K562 (cell line): Measurements from ENCODE around the gene MTFR2. TPM values are rescaled to one million over a fixed set of nuclear protein-coding genes. Genes with fewer than 3 reads are reported as not detected.
A peak's percentile ranks its signal among the peaks of the same experiment; 100 is the strongest.

ENCODE experiments used
- CHCHD3 ChIP-seq: fragments of 250-450 bp; sonication (Bioruptor Pico); IDR thresholded peaks from 2 replicates; pipeline ENCODE4 v2.1.2; 2022; ENCODE audit warnings: mild to moderate bottlenecking
- EP400 ChIP-seq: fragments of 450-650 bp; IDR thresholded peaks from 2 replicates; pipeline ENCODE4 v1.6.1; 2017; ENCODE audit warnings: antibody characterized with exemption, mild to moderate bottlenecking, moderate library complexity
- ETV5 ChIP-seq: sonication (generic); formaldehyde crosslinking; IDR thresholded peaks from 2 replicates; pipeline ENCODE4 v1.4.0; 2020; ENCODE audit warnings: low read depth, mild to moderate bottlenecking, missing genetic modification reagents
- HEY1 ChIP-seq: fragments of 250-450 bp; sonication (Bioruptor Pico); IDR thresholded peaks from 2 replicates; pipeline ENCODE4 v1.5.0; 2020; ENCODE audit warnings: mild to moderate bottlenecking, moderate library complexity, borderline replicate concordance
- HMGN3 ChIP-seq: IDR thresholded peaks from 2 replicates; pipeline ENCODE4 v1.6.1; 2011; ENCODE audit warnings: borderline replicate concordance, low read depth, mild to moderate bottlenecking, mixed read lengths, low read length; ENCODE audit not compliant: insufficient read length; ENCODE audit errors: extremely low read depth
- MYC ChIP-seq, 2 experiments: fragments of 250-450 bp in 1 of 2; sonication (Bioruptor Pico) in 1 of 2; IDR thresholded peaks; 2 replicates each; pipeline versions ENCODE4 v1.5.1 to v1.6.1; 2012 to 2021; ENCODE audit warnings: low read depth in 2 of 2, borderline replicate concordance in 1 of 2, improper control_type of control experiment in 1 of 2, low read length in 1 of 2, mild to moderate bottlenecking in 1 of 2, moderate library complexity in 1 of 2
- NR1H2 ChIP-seq: sonication (generic); formaldehyde crosslinking; IDR thresholded peaks from 2 replicates; pipeline ENCODE4 v1.4.0; 2020; ENCODE audit warnings: mild to moderate bottlenecking, missing genetic modification reagents
- POLR2A ChIP-seq: fragments of 450-650 bp; conservative IDR thresholded peaks from 2 replicates; pipeline ENCODE4 v1.6.1; 2016
- SLC30A9 ChIP-seq: fragments of 250-450 bp; sonication (Bioruptor Pico); IDR thresholded peaks from 2 replicates; pipeline ENCODE4 v1.8.0; 2022; ENCODE audit warnings: mild to moderate bottlenecking, moderate library complexity
- TBL1XR1 ChIP-seq, 2 experiments: IDR thresholded peaks; 2 replicates each; pipeline ENCODE4 v1.6.1; 2012; ENCODE audit warnings: improper control_type of control experiment in 2 of 2, low read length in 2 of 2, mild to moderate bottlenecking in 1 of 2
- TCFL5 ChIP-seq: fragments of 250-450 bp; sonication (Bioruptor Pico); conservative IDR thresholded peaks from 2 replicates; pipeline ENCODE4 v1.6.1; 2021; ENCODE audit warnings: mild to moderate bottlenecking, moderate library complexity, matching md5 sums
- ZFPM2 ChIP-seq: fragments of 250-450 bp; sonication (Bioruptor Pico); IDR thresholded peaks from 2 replicates; pipeline ENCODE4 v1.5.1; 2022; ENCODE audit warnings: mild to moderate bottlenecking
- ZNF408 ChIP-seq: fragments of 250-450 bp; sonication (Bioruptor Pico); IDR thresholded peaks from 2 replicates; pipeline ENCODE4 v1.4.0; 2020; ENCODE audit warnings: low read depth, mild to moderate bottlenecking, moderate library complexity
- ZNF644 ChIP-seq: fragments of 200-800 bp; sonication (Bioruptor generic); IDR thresholded peaks from 2 replicates; pipeline ENCODE4 v1.6.1; 2016; ENCODE audit warnings: low read depth, missing genetic modification characterization, missing compliant biosample characterization
- polyA plus RNA-seq, 8 experiments: library from polyadenylated mRNA; depleted of rRNA in 4 of 8; stranded (reverse) in 5 of 8; unstranded in 3 of 8; fragments of >200 nt; fragmentation: Nextera tagmentation in 2 of 8; fragmentation: Illumina TruSeq in 1 of 8; extraction: Ambion mirVana in 2 of 8; extraction: Trizol in 1 of 8; gene quantifications; 2 replicates each; pipeline versions ENCODE4 v1.2.1 to v1.2.3, GENCODE V29; 2011 to 2014; ENCODE audit warnings: inconsistent platforms in 1 of 8, missing spikeins in 1 of 8
- total RNA-seq, 7 experiments: library from RNA; depleted of rRNA in 6 of 7; stranded (reverse); fragments of >200 nt in 6 of 7; fragmentation: Illumina TruSeq in 2 of 7; extraction: Trizol in 2 of 7; gene quantifications; 2 replicates each; pipeline versions ENCODE4 v1.2.1 to v1.2.3, GENCODE V29; 2011 to 2021; ENCODE audit warnings: low replicate concordance in 1 of 7
- TF ChIP-seq, protein P1 (sequence below): sonication (generic); formaldehyde crosslinking; IDR thresholded peaks from 2 replicates; pipeline ENCODE4 v1.8.1; 2023; ENCODE audit warnings: mild to moderate bottlenecking, missing genetic modification reagents
- TF ChIP-seq, protein P2 (sequence below): fragments of 450-650 bp; formaldehyde crosslinking; IDR thresholded peaks from 2 replicates; pipeline ENCODE4 v1.4.0; 2022; ENCODE audit warnings: mild to moderate bottlenecking, moderate library complexity
- TF ChIP-seq, protein P3 (sequence below), 2 experiments: fragments of 450-650 bp in 1 of 2; sonication (generic) in 1 of 2; formaldehyde crosslinking; conservative IDR thresholded peaks; 2 replicates each; pipeline versions ENCODE4 v1.4.0 to v1.8.1; 2020 to 2022; ENCODE audit warnings: mild to moderate bottlenecking in 1 of 2, missing genetic modification reagents in 1 of 2
- TF ChIP-seq, protein P4 (sequence below): fragments of 150-350 bp; conservative IDR thresholded peaks from 2 replicates; pipeline ENCODE4 v1.6.1; 2014; ENCODE audit warnings: low read length

The MTFR2 gene
- total and polyA plus RNA-seq, 9 of the 15 experiments (the other 6 are each of a cell fraction or from before 2014, with no cell fraction given): 10.1 to 63.3 (median 45.9) TPM

DNA sequence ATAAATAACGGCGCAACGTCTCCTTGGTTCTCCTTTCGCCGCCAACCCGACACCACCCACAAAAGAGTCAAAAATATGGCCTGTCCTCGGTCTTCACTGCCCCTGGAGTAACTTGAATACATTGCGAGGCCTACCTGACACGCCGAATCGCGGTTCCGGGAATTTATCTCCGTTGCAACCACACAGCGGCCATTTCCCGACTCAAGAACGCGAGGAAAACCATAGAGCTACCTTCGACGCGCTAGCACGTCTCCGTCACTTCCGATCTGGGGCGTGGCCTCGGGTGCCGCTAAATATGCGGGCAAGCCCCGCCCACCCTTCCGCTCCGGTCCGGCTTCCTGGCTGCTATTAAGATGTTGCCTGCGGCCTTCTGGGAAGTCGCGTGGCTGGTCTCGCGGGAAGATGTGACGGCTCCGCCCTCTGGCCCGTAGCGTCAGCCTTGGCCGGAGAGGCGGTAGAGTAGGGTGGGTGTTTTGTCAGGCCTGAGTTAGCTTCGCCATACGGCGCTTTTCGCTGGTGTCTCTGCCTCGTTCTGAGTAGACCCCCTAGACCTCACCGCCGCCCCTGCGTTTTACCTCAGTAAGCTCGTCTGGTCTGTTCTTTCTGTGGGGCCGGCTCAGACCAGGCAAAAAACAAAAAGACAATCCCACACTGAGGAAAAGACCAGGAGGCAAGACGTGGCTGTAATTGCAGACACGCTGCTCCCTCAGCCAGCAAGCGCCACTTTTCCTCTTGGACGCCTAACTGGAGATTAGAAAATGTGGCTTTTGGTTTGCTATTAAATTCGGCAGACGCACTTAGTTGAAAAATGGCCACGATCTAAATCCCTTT is 39.7 kb upstream of the MTFR2 start, which contains the start of gene BCLAF1 (continued):
- peak; percentile 97 for TF ChIP-seq EP400
- TF ChIP-seq CHCHD3 (CRISPR knock-in tag): peak; percentile 95
- peak; percentile 99 for TF ChIP-seq POLR2A
- peak; percentile 82 for TF ChIP-seq MYC (IDR thresholded peaks at IDR 0.05; ENCODE audit: low read depth, low read length)
- peak; percentile 92; the same call in 1 of the 2 replicates for TF ChIP-seq MYC (CRISPR knock-in tag; IDR thresholded peaks at IDR 0.05; ENCODE audit: borderline replicate concordance, low read depth)
- TF ChIP-seq HEY1 (CRISPR knock-in tag): 0 out of 2 replicates have a peak, but pooled peaks have one; percentile 80
- no peak for TF ChIP-seq ZNF644 (tag)
- TF ChIP-seq NR1H2: no peak; the same call in 1 of the 2 replicates
- no peak for TF ChIP-seq SLC30A9 (CRISPR knock-in tag)
- TF ChIP-seq TCFL5 (CRISPR knock-in tag): peak; percentile 69; the same call in 1 of the 2 replicates
- 0 out of 2 replicates have a peak, but pooled peaks have one; percentile 84 for TF ChIP-seq ZFPM2 (CRISPR knock-in tag)
- 0 out of 2 replicates have a peak, but pooled peaks have one; percentile 11 for TF ChIP-seq ZNF408 (CRISPR knock-in tag)
- TF ChIP-seq, protein P1, sequence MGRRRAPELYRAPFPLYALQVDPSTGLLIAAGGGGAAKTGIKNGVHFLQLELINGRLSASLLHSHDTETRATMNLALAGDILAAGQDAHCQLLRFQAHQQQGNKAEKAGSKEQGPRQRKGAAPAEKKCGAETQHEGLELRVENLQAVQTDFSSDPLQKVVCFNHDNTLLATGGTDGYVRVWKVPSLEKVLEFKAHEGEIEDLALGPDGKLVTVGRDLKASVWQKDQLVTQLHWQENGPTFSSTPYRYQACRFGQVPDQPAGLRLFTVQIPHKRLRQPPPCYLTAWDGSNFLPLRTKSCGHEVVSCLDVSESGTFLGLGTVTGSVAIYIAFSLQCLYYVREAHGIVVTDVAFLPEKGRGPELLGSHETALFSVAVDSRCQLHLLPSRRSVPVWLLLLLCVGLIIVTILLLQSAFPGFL (CRISPR knock-in tag): no peak
- TF ChIP-seq, protein P2, sequence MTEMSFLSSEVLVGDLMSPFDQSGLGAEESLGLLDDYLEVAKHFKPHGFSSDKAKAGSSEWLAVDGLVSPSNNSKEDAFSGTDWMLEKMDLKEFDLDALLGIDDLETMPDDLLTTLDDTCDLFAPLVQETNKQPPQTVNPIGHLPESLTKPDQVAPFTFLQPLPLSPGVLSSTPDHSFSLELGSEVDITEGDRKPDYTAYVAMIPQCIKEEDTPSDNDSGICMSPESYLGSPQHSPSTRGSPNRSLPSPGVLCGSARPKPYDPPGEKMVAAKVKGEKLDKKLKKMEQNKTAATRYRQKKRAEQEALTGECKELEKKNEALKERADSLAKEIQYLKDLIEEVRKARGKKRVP (CRISPR knock-in tag): peak; percentile 37; the same call in 1 of the 2 replicates
- TF ChIP-seq, protein P3, sequence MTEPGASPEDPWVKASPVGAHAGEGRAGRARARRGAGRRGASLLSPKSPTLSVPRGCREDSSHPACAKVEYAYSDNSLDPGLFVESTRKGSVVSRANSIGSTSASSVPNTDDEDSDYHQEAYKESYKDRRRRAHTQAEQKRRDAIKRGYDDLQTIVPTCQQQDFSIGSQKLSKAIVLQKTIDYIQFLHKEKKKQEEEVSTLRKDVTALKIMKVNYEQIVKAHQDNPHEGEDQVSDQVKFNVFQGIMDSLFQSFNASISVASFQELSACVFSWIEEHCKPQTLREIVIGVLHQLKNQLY (CRISPR knock-in tag; conservative IDR thresholded peaks at IDR 0.05): peak; percentile 79 to 95; a peak in 2 of 4 replicates
- TF ChIP-seq ETV5 (CRISPR knock-in tag): peak; percentile 95
- TF ChIP-seq, protein P4, sequence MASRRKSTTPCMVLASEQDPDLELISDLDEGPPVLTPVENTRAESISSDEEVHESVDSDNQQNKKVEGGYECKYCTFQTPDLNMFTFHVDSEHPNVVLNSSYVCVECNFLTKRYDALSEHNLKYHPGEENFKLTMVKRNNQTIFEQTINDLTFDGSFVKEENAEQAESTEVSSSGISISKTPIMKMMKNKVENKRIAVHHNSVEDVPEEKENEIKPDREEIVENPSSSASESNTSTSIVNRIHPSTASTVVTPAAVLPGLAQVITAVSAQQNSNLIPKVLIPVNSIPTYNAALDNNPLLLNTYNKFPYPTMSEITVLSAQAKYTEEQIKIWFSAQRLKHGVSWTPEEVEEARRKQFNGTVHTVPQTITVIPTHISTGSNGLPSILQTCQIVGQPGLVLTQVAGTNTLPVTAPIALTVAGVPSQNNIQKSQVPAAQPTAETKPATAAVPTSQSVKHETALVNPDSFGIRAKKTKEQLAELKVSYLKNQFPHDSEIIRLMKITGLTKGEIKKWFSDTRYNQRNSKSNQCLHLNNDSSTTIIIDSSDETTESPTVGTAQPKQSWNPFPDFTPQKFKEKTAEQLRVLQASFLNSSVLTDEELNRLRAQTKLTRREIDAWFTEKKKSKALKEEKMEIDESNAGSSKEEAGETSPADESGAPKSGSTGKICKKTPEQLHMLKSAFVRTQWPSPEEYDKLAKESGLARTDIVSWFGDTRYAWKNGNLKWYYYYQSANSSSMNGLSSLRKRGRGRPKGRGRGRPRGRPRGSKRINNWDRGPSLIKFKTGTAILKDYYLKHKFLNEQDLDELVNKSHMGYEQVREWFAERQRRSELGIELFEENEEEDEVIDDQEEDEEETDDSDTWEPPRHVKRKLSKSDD: peak; percentile 59; the same call in 1 of the 2 replicates
- peak; percentile 15 to 30; a peak in 1 of 4 replicates for TF ChIP-seq TBL1XR1 (IDR thresholded peaks at IDR 0.05; ENCODE audit: low read length in 2 of 2)
- TF ChIP-seq HMGN3: peak; percentile 50
